ENCODE measurements around the gene PAGE2B.

- TF ChIP-seq CTCF (IDR thresholded peaks at IDR 0.05) = no peak
- TF ChIP-seq POLR2A (IDR thresholded peaks at IDR 0.05) = no peak
Measured at GRCh38 chrX:55072286-55072685, 2.5 kb upstream of the PAGE2B start.
